Activated CD8-positive, alpha-beta T cell treated with anti-CD3 and anti-CD28 coated beads for 36 hours (primary cell): ENCODE results near the gene SLC8A1. TPM values are rescaled to one million over a fixed set of nuclear protein-coding genes. Genes with fewer than 3 reads are reported as not detected.
A peak's percentile ranks its signal among the peaks of the same experiment; 100 is the strongest.

Source experiments
- ATAC-seq: fragments of 200-7000 bp; cut with Tn5 transposase; one replicate; pipeline ENCODE4 v1.10.0; 2021; ENCODE audit warnings: mild to moderate bottlenecking, moderate library complexity
- CTCF ChIA-PET: fragments of 350-600 bp; sonication (Branson Sonifier 250); formaldehyde crosslinking; loops from one replicate; lab custom pipeline; 2021; ENCODE audit warnings: antibody characterized with exemption; lab: Charles Lee
- POLR2A ChIA-PET: fragments of 350-600 bp; sonication (Branson Sonifier 250); formaldehyde crosslinking; loops from one replicate; lab custom pipeline; 2021; ENCODE audit warnings: antibody characterized with exemption; lab: Charles Lee
- DNase-seq: peaks from one replicate; pipeline ENCODE4 v3.0.0-alpha.2; 2020
- H3K27ac Mint-ChIP-seq: one replicate; pipeline ENCODE4 v1.8.0; 2021; ENCODE audit warnings: mild to moderate bottlenecking, mixed read lengths
- H3K27me3 Mint-ChIP-seq: one replicate; pipeline ENCODE4 v1.8.0; 2021; ENCODE audit warnings: mixed read lengths
- H3K36me3 Mint-ChIP-seq: one replicate; pipeline ENCODE4 v1.8.0; 2021; ENCODE audit warnings: low read depth, mixed read lengths
- H3K4me1 Mint-ChIP-seq: one replicate; pipeline ENCODE4 v1.8.0; 2021; ENCODE audit warnings: low read depth, mixed read lengths
- H3K4me3 Mint-ChIP-seq: one replicate; pipeline ENCODE4 v1.8.0; 2021; ENCODE audit warnings: mild to moderate bottlenecking, moderate library complexity, mixed read lengths
- H3K9me3 Mint-ChIP-seq: one replicate; pipeline ENCODE4 v1.8.0; 2021; ENCODE audit warnings: mixed read lengths
- intact Hi-C: fragments of 100-400 bp; cut with micrococcal nuclease; formaldehyde crosslinking; loops from one replicate; pipeline ENCODE4 v1.10.0; 2022
- total RNA-seq, 2 experiments: library from RNA; stranded (reverse); gene quantifications; one replicate each; pipeline ENCODE4 v1.2.3, GENCODE V29; 2021
- TF ChIP-seq, protein P1 (sequence below): fragments of 200-600 bp; IDR thresholded peaks from one replicate; pipeline ENCODE4 v1.8.0; 2022; ENCODE audit warnings: antibody characterized with exemption, mild to moderate bottlenecking

SLC8A1 gene
- total RNA-seq, 2 experiments from 2014 or later: 0.23 to 0.34 TPM

DNA sequence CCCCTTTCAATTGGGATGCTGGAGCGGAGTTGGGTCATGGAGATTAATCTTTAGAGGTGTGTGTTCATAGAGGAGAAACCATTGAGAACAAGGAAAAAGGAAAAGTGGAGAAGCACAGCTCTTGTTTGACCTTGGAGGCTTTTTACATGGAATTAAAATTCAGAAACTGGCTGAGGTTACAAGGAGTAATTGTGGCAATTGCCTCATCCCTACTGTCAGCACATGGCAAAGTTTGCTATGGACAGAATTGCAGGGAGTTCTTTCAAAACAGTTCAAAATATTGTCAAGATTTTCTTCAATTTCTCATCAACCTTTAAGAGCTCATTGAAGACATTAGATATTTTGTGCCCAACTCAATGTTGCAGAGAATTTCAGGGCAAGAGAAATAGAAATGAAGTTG lies 232.7 kb downstream of the SLC8A1 start:
- DNase-seq (no peak), ATAC-seq (no peak)
- ChIA-PET POLR2A (interaction anchor here (0.6 kb wide), 1 partner anchor 85 kb away, joined by 3 read pairs; no protein-coding TSS in a partner anchor), CTCF (interaction anchor here (1.3 kb wide), 1 partner anchor 202 kb away, joined by 3 read pairs; no protein-coding TSS in a partner anchor)
- no peaks in the 10 kb centered on the region for H3K4me1 Mint-ChIP-seq
- intact Hi-C loops: no loop called here
- no peak overlapping the region for H3K27ac Mint-ChIP-seq
- TF ChIP-seq, protein P1, sequence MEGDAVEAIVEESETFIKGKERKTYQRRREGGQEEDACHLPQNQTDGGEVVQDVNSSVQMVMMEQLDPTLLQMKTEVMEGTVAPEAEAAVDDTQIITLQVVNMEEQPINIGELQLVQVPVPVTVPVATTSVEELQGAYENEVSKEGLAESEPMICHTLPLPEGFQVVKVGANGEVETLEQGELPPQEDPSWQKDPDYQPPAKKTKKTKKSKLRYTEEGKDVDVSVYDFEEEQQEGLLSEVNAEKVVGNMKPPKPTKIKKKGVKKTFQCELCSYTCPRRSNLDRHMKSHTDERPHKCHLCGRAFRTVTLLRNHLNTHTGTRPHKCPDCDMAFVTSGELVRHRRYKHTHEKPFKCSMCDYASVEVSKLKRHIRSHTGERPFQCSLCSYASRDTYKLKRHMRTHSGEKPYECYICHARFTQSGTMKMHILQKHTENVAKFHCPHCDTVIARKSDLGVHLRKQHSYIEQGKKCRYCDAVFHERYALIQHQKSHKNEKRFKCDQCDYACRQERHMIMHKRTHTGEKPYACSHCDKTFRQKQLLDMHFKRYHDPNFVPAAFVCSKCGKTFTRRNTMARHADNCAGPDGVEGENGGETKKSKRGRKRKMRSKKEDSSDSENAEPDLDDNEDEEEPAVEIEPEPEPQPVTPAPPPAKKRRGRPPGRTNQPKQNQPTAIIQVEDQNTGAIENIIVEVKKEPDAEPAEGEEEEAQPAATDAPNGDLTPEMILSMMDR: no peak
- H3K4me3 Mint-ChIP-seq: no peak overlapping the region
- peaks cover 5% of the 10 kb centered on the region for H3K9me3 Mint-ChIP-seq
- no peaks in the 10 kb centered on the region for H3K27me3 Mint-ChIP-seq
- no peaks in the 10 kb centered on the region for H3K36me3 Mint-ChIP-seq

DNA sequence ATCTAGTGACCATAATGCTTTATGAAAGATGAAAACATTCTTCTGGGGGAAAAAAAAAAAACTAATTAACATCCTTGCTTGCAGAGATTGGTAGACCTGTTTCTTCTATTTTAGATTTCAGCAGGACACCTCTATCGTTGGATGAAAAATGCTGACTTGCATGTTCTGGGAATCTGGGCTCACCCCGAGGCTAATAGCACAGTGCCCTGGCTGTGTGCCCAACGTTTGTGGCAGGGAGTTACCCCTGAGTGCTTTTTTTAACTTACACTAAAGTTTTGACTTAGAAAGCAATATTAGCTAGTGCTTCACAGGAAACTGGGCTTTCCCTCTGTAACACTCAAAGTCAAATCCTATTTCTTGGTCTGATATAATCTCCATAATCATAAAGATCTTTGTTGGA lies 233.2 kb downstream of the SLC8A1 start:
- intact Hi-C loops: no loop called here
- Mint-ChIP-seq H3K27me3 (no peaks in the 10 kb centered on the region), H3K4me1 (no peaks in the 10 kb centered on the region), H3K9me3 (peaks cover 5% of the 10 kb centered on the region), H3K36me3 (no peaks in the 10 kb centered on the region), H3K4me3 (no peak overlapping the region), H3K27ac (no peak overlapping the region)
- DNase-seq: no peak
- TF ChIP-seq, protein P1: no peak
- ATAC-seq: no peak
- ChIA-PET CTCF (interaction anchor here (1.3 kb wide), 1 partner anchor 202 kb away, joined by 3 read pairs; no protein-coding TSS in a partner anchor), POLR2A (no interaction called here)

GRCh38 chr2:40213619-40214018 lies 238.3 kb downstream of the SLC8A1 start:
- TF ChIP-seq, protein P1: no peak
- ATAC-seq: no peak
- DNase-seq: no peak
- POLR2A ChIA-PET: no interaction called here
- Mint-ChIP-seq H3K4me1 (peaks cover 23% of the 10 kb centered on the region), H3K36me3 (no peaks in the 10 kb centered on the region), H3K9me3 (peaks cover 9% of the 10 kb centered on the region), H3K27ac (no peak overlapping the region), H3K27me3 (no peaks in the 10 kb centered on the region), H3K4me3 (no peak overlapping the region)
- intact Hi-C loops: no loop called here
- CTCF ChIA-PET: interaction anchor here (1.0 kb wide), 1 partner anchor 43 kb away, joined by 3 read pairs; no protein-coding TSS in a partner anchor

DNA sequence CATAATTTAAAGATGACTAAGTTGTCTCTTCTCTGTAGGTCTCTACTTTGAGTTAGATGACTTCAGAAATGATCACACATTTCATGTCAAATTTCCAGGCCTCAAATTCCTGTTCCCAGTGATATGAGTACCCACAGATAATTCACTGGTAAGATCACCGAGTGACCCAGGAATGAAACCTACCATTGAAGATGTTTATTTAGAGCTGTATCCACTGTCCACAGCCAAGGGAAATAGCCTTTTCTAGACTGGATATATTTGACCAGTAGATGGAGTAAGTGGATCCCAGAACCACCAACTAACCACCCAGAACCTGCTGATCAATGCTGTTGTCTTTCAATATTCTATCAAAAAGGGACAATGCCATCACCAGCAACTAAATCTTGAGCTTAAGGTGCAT lies 238.8 kb downstream of the SLC8A1 start:
- Mint-ChIP-seq H3K27me3 (no peaks in the 10 kb centered on the region), H3K9me3 (peaks cover 9% of the 10 kb centered on the region), H3K4me1 (peaks cover 23% of the 10 kb centered on the region), H3K36me3 (no peaks in the 10 kb centered on the region), H3K27ac (no peak overlapping the region), H3K4me3 (no peak overlapping the region)
- ATAC-seq (no peak), DNase-seq (no peak)
- POLR2A ChIA-PET: no interaction called here
- intact Hi-C loops: no loop called here
- TF ChIP-seq, protein P1: no peak
- CTCF ChIA-PET: interaction anchor here (0.7 to 1.0 kb wide), 2 partner anchors 43 to 342 kb away, joined by 3 read pairs; no protein-coding TSS in a partner anchor

GRCh38 chr2:40210968-40211353 lies 240.9 kb downstream of the SLC8A1 start:
- DNase-seq (peak; percentile 7), ATAC-seq (peak; percentile 51)
- Mint-ChIP-seq H3K4me1 (peaks cover 23% of the 10 kb centered on the region), H3K27ac (no peak overlapping the region), H3K27me3 (no peaks in the 10 kb centered on the region), H3K9me3 (peaks cover 4% of the 10 kb centered on the region), H3K4me3 (no peak overlapping the region), H3K36me3 (no peaks in the 10 kb centered on the region)
- POLR2A ChIA-PET: no interaction called here
- intact Hi-C loops: no loop called here
- CTCF ChIA-PET: no interaction called here
- TF ChIP-seq, protein P1: no peak
